Stimulated activated CD8-positive, alpha-beta memory T cell treated with anti-CD3 and anti-CD28 coated beads, Interleukin-12 subunit alpha, Interleukin-12 subunit beta, amount 100 ng/mL, for 4 hours (primary cell): Measurements from ENCODE around the gene ASAP2.

Source experiments
- DNase-seq: peaks from one replicate; pipeline ENCODE4 v3.0.0-alpha.2; 2020; ENCODE audit warnings: low read depth

The ASAP2 gene

DNA sequence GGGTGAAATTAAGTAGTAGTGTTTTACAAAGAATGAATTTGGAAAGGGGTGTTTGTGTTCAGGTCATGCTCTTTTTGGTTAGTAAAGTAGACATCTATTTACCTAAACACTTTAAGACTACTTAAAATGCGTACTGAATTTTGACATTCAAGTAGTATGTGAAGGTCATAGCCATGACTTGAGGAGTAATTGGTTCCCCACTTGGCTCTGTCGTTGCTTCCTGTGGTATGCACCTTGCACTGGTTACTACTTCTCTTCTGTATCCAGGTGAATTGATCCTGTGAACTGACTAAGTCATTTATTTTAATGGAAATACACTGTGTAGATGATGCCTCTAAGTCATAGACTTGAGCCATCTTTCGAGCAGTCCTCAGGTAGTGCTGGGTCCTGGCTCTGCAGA, 118.8 kb downstream of the ASAP2 start:
- DNase-seq, result no peak

- DNase-seq, result no peak
Observed at GRCh38 chr2:9326975-9327374, 120.4 kb downstream of the ASAP2 start.

DNA sequence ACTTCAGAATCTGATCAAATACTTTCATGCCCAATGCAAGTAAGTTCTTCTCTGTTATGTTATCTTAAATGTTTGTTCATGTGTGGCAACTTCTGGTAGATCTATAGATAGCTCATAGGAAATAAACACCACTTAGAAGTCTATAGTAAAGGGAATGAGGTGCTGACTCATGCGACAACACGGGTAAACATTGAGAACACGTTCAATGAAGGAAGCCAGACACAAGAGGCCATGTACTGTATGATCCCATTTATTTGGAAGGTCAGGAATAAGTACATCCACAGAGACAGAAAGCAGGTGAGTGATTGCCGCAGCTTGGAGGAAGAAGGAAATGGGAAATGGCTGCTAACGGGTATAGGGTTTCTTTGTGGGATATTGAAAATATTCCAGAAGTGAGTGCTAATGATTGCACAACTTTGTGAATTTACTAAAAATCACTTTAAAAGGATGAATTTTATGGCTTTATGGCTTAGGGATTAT, 121.3 kb downstream of the ASAP2 start:
- no peak for DNase-seq

GRCh38 chr2:9328931-9329330, 122.3 kb downstream of the ASAP2 start:
- DNase-seq, result no peak

- DNase-seq, result no peak
Observed at GRCh38 chr2:9329497-9329896, 122.9 kb downstream of the ASAP2 start.

DNA sequence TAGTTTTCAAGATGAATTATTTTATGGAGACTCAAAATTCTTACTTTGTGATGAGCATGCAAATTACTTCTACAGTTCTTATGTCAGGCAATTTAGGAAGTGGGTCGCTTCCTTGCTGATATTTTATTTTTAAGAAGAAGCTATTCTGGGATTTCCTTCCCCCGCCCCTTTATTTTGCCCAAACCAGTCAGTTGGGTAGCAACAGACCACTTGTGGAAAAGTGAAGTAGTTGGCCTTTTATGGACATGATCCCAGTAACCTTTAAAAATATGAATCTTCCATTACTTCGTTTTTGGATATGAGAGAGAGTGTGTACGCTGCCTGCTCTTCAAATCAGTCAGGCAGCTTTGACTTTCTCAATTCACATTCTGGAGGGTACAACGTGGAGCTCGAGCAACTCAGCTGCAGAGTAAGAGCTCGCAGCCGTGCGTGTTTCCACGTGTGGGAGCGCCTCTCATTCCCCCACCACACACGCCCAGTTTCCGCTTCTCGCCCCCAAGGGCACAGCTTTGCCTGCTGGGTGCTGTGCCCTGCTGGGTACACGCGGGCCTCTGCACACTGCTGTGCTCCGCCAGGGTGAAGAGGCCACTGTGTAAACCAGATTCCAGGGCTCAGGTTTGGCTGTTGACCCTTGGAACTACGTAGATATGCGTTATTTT, 124.1 kb downstream of the ASAP2 start:
- DNase-seq, result no peak

DNA sequence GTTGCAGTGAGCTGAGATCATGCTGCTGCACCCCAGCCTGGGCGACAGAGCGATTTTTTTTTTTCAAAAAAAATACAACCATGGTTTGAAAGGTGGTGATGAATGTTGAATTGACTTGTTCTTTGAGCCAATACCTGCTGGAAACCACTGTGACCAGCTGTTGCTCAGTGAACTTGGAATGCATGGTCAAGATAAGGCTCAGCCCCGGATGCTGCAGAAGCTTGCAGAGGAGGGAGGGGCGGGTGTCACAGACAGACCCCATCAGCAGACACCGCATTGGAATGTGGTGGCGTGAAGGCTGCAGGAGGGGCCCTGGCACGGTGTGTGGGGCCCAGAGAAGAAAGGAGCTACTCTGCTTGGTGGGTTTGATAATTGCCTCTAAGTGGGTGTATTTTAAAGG, 125.1 kb downstream of the ASAP2 start:
- DNase-seq, result no peak

DNA sequence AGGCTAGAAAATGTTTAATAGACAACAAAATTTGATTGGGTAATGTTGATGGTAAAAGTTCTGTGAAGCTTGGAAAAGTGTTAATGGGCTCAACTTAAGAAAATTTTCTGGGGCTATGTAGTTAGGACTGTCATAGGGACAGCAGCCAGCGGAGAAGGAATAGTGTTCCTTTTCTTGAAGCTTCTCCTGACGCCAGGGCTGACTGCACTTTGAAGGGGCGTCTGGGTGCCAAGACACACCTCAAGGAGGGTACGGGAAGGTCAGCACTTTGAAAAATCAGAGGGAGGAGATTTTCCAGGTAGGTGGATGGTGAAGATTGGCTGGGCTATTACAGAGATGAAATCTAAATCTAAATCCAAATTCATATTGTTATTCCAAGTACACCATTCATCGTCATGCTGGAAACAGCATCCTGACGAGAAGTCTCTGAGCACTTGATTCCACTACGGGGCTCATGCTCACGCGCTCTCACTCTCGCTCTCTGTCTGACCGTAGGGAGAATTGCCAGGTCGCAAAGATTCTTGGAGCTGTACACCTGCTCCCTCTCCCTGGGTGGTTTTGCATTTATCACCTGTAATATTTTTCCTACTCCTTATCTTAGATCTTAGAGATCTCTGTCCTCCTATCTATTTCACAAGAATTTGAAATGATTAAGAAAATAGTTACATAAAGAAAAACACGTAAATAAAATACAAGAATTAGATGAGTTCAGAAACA, 125.7 kb downstream of the ASAP2 start:
- no peak for DNase-seq

DNA sequence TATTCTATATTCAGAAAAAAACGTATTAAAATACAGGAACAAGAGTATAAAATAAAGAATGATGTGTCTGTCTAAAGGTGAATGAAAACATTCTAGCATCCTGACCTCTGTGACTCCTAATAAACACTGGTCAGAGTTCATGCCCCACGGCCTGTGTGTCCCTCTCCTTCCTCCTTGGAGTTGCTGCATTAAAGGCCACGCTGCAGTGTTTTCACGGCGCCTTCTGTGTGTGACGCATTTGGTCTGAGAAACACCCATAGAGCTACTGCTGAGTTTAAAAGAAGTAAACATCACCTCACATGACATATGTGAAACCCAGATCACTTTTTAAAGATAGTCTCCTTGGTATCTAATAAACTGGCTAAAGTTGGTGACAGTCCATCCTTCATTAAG, 126.2 kb downstream of the ASAP2 start:
- DNase-seq, result no peak

- no peak for DNase-seq
Observed at GRCh38 chr2:9333591-9334171, 127.1 kb downstream of the ASAP2 start.

DNA sequence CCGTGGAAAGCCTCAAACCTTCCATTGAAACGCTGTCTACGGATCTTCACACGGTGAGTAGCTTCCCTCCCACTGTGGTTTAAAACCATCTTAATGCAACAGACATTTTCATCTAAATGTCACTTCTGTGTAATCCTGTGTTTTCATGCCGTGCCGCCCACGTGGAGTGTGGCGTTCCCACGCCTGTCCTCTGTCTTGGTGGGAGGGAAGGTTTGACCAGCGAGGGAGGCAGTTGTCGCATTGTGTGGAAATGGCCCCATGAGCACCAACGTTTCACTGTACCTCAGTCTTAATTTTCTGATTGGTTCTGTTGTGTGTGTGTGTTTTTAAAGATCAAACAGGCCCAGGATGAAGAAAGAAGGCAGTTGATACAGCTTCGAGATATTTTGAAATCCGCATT, 128.1 kb downstream of the ASAP2 start:
- DNase-seq, result no peak

- no peak for DNase-seq
Observed at GRCh38 chr2:9335322-9335832, 128.8 kb downstream of the ASAP2 start.

DNA sequence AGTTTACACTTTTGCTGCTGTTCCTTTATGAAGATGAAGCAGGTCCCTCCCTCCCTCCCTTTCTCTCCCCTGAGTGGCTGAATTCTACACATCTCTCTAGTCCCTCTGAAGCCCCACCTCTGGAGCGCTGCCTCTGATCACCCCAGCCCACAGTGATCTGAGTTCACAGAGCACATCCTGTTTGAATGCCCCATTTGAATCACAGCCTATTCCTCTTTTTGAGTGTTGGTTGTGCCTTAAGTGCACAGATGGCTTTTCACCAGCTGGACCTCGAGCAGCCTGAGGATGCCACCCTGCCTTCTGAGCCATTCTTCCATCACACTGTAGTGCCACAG, 129.6 kb downstream of the ASAP2 start:
- no peak for DNase-seq

DNA sequence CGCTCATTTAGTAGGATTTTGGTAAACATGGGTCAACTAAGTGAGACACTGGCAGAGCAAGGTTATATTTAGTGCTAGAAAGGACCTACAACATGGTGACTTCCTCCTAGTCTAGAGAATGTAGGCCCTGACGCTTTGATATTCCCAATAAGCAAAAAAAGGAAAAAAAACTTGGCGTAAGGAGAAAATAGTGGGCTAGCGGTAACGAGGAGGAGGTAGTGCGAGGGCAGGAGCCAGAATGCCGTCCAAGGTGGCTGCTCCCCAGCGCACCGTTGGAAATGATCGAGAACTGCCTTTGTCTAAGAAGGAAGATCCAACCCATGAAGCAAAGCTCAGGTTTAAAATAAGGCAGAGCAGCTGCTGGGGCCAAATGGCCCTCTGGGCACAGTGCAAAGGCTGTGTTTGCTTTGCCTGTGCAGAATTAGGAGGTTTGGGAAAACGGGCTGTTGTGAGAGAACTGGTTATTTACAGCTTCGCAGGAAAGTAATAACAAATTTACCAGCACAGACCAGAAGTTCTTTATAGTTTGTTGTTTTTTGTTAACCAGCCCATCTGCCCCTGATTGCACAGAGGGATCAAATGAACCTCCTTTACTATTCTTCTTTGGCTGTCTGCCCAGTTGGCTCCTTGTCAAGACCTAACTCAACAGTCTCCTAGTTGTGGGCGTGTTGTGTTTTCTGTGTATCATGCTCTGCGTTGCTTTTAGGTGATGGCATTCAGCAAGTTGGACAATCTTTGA, 130.1 kb downstream of the ASAP2 start:
- no peak for DNase-seq

- no peak for DNase-seq
Observed at GRCh38 chr2:9337901-9338300, 131.3 kb downstream of the ASAP2 start.

- no peak for DNase-seq
Observed at GRCh38 chr2:9341337-9341887, 134.8 kb downstream of the ASAP2 start.

DNA sequence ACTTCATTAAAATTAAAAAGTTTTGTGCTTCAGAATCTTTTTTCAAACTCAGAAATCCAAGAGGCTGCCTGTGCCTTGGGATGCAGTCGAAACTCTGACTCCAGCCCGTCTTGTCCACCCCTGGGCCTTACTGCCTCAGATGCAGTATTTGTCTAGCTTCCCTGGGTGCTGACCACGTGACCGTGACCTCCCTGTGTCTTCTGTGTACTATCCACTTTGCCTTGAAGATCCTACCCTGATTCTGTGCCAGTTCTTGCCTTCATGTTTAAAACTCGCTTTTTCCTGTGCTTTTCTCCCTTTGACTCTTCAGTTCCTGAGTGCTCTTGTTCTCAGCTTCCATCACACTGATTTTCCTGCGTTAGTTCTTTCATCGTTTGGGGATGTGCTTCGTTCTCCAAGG, 136.0 kb downstream of the ASAP2 start:
- DNase-seq, result no peak

DNA sequence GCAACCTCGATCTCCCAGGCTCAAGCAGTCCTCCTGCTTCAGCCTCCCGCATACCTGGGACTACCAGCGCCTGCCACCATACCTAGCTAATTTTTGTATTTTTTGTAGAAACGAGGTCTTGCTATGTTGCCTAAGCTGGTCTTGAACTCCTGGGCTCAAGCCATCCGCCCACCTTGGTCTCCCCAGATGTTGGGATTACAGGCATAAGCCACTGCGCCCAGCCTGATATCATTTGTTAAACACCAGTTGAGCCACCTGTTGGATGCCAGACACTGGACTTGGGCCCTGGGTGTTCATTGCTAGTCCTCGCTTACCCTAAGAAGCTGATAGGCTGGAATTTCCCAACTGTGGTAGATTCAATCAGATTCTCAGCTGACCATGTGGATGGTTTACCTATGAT, 136.9 kb downstream of the ASAP2 start:
- DNase-seq, result no peak

DNA sequence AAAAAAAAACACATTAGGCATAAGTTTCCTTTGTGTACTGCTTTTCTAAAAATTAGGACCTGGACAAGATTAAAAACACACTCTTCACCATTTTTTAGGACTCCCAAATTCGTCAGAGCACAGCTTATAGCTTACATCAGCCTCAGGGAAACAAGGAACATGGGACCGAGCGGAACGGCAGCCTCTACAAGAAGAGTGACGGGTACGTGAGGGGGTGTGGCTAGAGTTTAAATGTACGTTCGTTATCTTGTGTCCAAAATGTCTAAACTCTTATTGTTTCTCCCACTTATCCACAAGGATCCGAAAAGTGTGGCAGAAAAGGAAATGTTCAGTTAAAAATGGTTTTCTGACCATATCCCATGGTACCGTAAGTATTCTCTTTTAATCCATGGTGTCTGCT, 137.8 kb downstream of the ASAP2 start:
- DNase-seq, result no peak

DNA sequence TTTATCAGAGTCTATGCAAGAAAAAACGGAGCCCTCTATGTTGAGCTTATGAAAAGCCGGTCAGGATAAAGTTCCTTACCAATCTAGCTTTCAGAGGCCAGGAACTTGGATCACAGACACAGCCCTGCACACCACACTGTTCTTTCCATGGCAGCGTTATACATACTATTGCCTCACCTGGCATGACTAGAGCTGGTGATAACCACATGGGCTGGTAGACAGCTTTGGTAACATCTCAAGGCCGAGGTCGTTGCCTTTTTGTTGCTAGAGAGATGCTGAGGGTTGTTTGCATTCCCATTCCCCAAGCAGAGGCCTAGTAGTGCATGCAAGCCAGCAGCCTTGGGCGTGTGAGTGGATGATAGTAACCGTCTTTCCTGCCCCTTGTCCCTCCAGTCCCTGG, 138.7 kb downstream of the ASAP2 start:
- DNase-seq, result no peak

DNA sequence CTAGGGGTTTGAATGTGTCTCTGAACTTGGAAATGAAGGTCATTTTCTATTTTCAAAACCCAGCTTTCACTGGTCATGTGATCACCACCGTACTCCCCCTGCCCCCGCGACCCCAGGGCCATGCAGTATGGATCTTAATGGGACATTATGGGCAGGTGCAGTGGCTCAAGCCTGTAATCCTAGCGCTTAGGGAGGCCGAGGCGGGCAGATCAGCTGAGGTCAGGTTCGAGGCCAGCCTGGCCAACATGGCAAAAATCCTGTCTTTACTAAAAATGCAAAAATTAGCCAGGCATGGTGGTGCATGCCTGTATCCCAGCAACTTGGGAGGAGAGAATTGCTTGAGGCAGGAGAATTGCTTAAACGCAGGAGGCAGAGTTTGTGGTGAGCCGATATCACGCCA, 139.4 kb downstream of the ASAP2 start:
- DNase-seq, result no peak

DNA sequence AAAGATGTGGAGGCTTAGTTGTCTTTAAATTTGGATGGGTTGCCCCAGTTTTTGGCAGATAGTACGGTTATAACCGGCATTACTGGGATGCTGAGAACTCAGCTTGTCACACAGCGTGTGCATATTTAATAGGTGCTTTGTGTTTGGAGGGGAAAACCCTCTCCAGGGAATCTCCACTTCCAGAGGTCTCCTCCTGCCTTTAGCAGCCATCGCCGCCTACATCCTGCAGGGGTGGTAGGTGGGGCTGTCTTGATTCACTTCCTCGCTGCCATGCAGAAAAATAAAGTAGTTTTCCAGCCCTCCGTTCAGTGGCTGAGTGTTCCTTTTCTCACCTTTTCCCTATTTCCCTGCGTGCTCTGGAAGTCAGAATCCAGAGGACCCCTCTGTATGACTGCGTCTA, 140.3 kb downstream of the ASAP2 start:
- no peak for DNase-seq
